Loucy (cell line): ENCODE data around the gene CCDC150.

ENCODE experiments used
- EZH2phosphoT487 ChIP-seq: fragments of 200-600 bp; IDR thresholded peaks from 2 replicates; pipeline ENCODE4 v1.6.1; 2018; ENCODE audit warnings: antibody characterized with exemption, mild to moderate bottlenecking, moderate library complexity, borderline replicate concordance
- TF ChIP-seq, protein P1 (sequence below): fragments of 200-600 bp; sonication (generic); conservative IDR thresholded peaks from 2 replicates; pipeline ENCODE4 v1.5.1; 2014; ENCODE audit warnings: mild to moderate bottlenecking, antibody characterized with exemption, low read length

DNA sequence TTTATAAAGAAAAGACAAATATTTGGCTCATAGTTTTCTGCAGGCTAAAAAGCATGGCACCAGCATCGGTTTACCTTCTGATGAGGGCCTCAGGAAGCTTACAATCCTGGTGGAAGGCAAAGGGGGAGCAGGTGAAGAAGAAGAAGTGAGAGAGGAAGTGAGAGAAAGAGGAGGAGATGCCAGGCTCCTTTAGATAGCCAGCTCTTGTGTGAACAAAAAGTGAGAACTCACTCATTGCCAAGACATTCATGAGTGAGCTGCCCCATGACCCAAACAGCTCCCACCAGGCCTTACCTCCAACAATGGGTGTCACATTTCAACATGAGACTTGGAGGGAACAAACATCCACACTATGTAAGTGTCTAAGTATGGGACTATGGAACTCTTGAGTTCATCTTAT lies 14.3 kb downstream of the CCDC150 start:
- TF ChIP-seq, protein P1, sequence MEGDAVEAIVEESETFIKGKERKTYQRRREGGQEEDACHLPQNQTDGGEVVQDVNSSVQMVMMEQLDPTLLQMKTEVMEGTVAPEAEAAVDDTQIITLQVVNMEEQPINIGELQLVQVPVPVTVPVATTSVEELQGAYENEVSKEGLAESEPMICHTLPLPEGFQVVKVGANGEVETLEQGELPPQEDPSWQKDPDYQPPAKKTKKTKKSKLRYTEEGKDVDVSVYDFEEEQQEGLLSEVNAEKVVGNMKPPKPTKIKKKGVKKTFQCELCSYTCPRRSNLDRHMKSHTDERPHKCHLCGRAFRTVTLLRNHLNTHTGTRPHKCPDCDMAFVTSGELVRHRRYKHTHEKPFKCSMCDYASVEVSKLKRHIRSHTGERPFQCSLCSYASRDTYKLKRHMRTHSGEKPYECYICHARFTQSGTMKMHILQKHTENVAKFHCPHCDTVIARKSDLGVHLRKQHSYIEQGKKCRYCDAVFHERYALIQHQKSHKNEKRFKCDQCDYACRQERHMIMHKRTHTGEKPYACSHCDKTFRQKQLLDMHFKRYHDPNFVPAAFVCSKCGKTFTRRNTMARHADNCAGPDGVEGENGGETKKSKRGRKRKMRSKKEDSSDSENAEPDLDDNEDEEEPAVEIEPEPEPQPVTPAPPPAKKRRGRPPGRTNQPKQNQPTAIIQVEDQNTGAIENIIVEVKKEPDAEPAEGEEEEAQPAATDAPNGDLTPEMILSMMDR: no peak
- TF ChIP-seq EZH2phosphoT487: no peak
